RPMI8226 (cell line): ENCODE measurements around the gene CDH13.

Experiments used
- DNase-seq: peaks from one replicate; pipeline ENCODE4 v3.0.0-alpha.2; 2015

The CDH13 gene

GRCh38 chr16:83602761-83603722 lies 976.3 kb downstream of the CDH13 start:
- DNase-seq = no peak

GRCh38 chr16:83603723-83604570 lies 977.2 kb downstream of the CDH13 start:
- DNase-seq = no peak

- DNase-seq = peak; percentile 11
Measured at GRCh38 chr16:83606486-83607030, 979.8 kb downstream of the CDH13 start.

GRCh38 chr16:83609178-83609577 lies 982.4 kb downstream of the CDH13 start:
- DNase-seq = no peak

DNA sequence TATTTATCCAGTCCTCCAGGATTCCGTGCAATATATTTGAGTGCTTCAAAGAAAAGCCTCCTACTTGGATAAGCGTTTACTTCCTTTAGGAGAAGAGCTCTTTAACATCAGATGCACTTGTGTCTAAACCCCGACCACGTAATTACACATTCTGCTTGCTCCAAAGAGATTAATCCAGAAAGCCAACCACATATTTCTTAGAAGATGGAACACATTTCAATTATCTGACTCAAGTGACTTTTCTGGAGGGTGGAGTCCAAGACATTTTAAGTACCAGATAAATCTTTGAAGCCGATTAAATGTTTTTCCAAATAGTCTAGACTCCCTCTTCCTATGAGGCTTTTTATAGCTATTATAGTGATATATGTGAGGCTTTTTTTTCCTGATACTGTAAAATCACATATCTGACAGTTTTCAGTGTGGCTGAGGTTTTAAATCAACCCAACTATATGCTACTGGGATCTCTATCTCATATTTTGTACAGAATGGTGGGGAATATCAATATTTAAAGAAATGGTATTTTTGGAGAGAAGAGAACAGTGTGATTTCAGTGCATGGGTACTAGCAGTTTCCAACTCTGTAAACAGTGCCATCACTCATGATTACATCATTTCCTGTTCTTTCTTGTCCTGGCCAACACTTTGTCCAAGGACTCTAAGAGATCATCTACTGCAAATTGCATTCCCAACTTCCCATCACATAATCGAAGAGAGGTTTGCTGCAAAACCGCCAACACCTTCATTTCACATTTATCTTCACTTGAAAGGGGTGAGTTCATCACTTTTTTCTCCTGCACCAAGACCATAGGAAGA lies 988.6 kb downstream of the CDH13 start:
- DNase-seq = no peak

DNA sequence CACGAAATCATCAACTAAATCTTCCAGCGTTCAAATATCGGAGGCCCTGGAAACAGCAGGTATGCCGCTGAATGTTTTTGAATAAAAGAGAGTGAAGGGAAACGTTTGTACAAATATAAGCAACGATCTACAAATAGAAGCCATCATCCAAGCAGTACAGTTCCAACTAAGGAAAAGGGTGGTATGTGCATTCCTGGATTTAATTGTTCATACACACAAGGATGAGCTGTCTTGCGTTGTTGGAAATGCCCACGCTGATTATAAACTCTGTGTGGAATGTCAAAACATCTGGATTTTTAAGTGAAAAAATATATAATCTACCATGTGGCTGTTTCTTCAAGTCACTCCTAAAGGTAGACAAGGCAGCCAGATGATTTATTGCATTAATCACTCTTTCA lies 989.2 kb downstream of the CDH13 start:
- DNase-seq = no peak

GRCh38 chr16:83619381-83620150 lies 992.8 kb downstream of the CDH13 start:
- no peak for DNase-seq

DNA sequence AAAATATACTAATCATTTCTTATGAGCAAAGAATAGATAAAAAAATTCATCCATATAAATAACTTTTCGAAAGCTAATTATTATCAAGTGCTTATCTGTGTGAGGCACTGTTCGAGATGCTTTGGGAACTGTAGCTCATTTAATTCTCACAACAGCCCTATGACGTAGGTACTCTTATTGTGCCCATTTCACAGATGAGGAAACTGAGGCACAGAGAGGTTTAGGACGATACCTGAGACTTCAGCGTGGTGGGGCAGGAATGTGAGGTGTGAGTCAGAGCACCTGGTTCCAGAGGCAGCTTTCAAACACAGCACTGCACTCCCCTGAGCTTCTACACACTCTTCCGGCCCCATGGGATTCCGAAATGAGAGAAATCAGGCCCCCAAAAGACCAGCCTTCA lies 995.2 kb downstream of the CDH13 start:
- no peak for DNase-seq

- no peak for DNase-seq
Measured at GRCh38 chr16:83623091-83623730, 996.4 kb downstream of the CDH13 start.

- DNase-seq = no peak
Measured at GRCh38 chr16:83623892-83624291, 997.1 kb downstream of the CDH13 start.

GRCh38 chr16:83624429-83625120 lies 997.8 kb downstream of the CDH13 start:
- no peak for DNase-seq

DNA sequence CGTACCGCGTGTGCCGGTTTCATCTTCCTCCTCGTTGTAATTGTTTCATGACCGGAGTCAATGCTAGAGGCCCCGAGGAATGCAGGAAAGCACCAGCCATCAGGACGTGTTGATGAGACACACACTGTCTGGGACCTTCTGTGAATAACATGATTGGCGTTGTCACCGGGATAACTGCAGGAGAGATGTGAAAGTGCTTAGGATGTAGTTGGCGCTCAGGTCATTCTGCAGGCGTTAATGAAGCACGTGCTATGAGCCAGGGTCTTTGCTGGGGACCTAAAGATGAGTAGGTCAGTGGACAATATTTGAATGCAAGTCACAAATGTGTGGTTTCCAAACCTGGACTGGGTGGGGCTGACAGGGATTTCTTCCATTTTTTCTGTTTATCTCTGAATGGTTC lies 999.4 kb downstream of the CDH13 start:
- DNase-seq = no peak

DNA sequence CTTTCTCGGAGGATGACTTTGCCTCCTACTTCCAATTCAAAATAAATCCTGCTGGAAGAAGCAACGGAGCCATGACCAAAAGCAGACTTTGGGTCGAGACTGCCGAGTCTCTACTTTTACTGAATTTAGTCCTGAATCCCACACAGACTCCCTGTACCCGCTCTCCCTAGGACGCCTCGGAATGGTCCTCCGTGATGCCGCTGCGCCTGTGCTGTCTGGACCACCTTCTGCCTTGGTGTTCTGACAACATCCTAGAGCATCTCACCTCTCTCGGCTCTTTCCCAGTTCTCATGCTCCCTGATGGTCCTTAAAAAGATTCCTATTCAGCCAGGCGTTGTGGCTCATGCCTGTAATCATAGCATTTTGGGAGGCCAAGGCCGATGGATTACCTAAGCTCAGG lies 999.9 kb downstream of the CDH13 start:
- no peak for DNase-seq

DNA sequence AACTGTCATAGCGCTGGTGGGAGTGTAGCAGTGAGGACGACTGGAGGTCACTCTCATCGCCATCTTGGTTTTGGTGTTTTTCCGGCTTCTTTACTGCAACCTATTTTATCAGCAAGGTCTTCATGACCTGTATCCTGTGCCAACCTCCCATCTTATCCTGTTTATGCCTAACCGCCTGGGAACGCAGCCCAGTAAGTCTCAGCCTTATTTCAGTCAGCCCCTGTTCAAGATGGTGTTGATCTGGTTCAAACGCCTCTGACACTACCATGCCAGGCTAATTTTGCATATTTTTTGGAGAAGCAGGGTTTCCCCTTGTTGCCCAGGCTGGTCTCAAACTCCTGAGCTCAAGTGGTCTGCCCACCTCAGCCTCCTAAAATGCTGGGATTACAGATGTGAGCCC lies 1001.2 kb downstream of the CDH13 start:
- DNase-seq = no peak

DNA sequence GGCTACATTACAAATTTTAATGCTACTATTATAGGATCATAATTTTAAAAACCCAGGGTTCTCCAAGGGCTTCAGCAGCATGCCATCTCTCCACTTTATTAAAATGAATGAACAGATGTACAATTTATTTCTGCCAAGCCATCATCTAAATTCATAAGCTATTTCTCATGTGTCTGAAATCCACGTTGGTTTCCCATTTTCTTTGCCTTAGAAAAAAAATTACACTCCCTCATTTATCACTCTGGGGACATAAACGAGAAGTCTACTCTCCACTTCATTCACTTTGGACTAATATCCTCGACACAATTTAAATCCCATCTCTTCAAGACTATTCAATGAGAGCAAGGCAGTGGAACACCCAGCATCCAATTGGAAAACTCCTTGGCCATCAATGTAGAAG lies 1002.7 kb downstream of the CDH13 start:
- DNase-seq = no peak

GRCh38 chr16:83629836-83630235 lies 1003.1 kb downstream of the CDH13 start:
- DNase-seq = no peak

GRCh38 chr16:83630979-83631378 lies 1004.2 kb downstream of the CDH13 start:
- no peak for DNase-seq

- no peak for DNase-seq
Measured at GRCh38 chr16:83633286-83633685, 1006.5 kb downstream of the CDH13 start.

DNA sequence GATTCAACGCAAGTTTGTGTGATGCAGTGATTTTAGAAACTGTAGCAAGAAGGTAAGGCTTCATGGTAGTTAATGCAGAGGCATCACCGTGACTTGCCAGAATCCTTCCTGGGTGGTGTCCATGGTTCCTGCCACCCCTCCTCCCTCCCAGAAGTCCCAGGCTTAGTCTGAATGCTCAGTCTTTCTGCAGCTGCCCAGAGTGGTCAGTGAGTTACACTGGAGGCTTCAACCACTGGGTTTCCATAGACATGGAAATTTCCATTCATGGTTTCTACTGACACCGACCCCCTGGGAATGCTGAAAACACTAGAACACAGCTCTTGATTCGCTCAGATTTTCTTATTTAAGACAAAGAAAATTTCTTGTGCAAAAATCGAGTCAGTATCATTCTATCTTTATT lies 1021.6 kb downstream of the CDH13 start:
- no peak for DNase-seq

DNA sequence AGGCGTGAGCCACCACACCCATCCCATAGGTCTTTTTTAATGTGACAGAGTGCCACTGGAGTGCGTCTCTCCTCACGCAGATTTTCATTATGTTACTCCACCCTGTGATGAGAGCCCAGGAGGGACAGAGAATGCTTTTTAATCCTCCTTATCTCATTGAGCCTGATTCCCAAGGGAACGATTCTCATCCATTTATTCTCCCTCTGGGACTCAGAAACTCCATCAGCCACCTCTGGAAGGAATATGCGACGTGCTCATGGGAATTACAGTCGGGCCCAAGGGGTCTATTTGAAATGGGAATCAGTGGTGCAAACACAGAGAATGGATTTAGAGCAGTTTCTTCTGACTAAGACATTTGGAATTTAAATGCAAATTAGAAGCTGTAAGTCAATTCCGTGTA lies 1025.1 kb downstream of the CDH13 start:
- DNase-seq = no peak

- DNase-seq = no peak
Measured at GRCh38 chr16:83652943-83653342, 1026.2 kb downstream of the CDH13 start.
